NCI-H774 (cell line): ENCODE results near the gene RALGPS1.

Experiments used
- DNase-seq: peaks from one replicate; lab custom pipeline; 2025; lab: John Stamatoyannopoulos, UW

RALGPS1 gene, protein sequence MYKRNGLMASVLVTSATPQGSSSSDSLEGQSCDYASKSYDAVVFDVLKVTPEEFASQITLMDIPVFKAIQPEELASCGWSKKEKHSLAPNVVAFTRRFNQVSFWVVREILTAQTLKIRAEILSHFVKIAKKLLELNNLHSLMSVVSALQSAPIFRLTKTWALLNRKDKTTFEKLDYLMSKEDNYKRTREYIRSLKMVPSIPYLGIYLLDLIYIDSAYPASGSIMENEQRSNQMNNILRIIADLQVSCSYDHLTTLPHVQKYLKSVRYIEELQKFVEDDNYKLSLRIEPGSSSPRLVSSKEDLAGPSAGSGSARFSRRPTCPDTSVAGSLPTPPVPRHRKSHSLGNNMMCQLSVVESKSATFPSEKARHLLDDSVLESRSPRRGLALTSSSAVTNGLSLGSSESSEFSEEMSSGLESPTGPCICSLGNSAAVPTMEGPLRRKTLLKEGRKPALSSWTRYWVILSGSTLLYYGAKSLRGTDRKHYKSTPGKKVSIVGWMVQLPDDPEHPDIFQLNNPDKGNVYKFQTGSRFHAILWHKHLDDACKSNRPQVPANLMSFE

DNA sequence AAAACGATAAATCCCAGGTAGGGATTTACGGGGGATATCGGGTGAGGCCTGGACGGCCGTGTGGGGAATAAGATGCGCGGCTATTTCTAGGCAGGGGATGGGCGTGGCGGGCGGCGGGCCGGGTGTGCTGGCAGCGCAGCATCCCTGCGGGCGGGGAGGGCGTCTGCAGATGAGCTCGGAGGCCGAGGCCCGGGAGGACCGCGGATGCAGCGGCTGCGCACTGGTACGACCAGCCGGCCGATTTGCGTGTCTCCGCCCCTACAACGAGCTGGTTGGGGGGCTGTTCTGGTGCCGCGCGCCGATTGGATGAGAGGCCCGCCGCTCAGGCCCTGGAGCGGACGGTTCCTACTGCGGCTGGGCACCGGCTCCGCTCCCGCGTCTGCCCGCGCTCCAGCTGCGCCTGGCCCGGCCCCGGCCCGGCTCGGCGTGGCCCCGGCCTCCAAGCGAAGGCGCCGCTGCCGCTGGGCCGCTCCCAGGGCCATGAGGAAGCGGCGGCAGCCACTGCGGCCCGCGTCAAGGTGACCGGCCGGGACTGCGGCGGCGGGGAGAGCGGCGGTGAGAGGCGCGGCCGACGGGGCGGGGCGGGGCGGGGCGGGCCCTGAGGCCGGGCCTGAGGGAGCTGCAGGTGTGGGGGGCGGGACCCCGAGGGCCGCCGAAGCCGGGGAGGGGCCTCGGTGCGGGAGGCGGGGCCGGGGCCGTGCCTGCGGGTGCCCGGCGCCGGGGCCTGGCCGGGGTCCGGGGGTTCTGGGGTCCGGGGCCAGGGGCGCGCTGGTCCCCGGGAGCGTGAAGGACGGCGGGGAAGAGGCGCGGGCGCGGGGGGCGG, at the start of gene RALGPS1:
Gene RALGPS1, plus strand, starts transcription at position 325 of the 823 bp plus-strand sequence. CDS start 47,508 bp downstream, outside the sequence.
- DNase-seq: peak; percentile 98

DNA sequence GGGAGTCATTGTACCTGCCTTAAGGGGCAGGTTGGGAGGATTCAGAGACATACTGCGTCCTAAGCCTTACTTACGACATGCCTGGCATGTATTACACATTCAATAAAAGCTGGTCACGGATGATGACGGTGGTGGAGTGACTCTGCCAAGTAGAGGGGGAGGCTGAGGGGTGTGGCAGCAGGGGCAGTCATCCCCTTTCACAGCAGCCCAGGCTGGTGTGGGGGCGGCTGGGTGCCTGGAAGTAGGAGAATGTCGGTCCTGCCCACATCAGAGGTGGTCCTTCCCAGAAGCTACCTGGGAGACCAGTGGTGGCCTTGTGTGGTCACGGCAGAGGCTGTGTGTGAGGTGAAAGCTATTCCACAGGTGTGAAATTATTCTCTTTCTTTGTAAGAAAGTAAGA, 45.2 kb upstream of the RALGPS1 start:
- no peak for DNase-seq

DNA sequence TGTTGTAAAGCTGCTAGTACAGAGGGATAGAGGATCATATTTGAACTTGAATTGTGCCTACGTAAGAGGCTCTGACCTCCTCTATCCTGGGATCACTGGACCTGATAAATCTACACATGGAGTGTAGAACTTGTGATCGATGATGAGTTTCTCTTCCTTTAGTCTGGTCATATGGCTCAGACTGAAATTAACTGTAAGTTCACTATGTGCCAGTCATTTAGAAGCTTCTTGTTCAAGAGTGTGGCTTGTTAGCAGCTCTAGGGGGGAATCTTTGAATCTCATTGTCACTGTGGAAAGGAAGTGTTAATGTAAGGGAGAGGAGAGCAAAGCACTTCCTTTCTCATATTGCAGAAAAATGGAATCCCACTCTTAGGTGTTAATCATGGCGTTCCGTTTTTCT, 42.1 kb upstream of the RALGPS1 start:
- no peak for DNase-seq

DNA sequence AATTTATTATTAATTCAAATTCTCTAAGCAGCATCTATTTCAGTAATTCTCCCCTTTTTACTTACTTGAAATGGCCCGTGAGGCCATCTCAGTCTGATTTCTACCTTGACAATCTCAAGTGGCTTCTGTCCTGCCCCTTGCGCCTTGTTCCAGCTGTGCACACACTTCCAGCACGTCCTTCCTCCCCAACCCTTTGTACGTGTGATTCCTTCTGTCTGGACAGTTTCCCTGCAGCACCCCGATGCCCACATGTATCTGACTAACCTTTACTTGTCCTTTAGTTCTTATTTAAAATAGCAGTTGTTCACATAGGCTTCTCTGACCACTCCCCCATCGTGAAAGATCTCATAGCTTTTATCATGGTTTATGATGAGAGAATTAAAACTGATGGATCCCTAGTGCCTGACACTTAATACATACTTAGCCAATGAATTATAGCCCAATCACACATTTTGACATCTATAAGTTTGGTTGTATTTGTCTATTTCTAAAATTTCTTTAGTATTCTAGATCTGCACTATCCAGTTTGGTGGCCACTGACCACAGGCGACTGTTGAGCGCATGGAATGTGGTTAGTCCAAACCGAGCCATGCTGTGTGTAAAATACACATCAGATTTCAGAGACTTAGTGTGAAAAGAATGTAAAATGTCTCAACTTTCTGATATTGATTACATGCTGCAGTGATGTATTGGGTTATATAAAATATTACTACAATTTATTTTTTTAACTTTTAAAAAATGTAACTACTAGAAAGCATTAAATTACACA, 39.9 kb upstream of the RALGPS1 start:
- DNase-seq: no peak

DNA sequence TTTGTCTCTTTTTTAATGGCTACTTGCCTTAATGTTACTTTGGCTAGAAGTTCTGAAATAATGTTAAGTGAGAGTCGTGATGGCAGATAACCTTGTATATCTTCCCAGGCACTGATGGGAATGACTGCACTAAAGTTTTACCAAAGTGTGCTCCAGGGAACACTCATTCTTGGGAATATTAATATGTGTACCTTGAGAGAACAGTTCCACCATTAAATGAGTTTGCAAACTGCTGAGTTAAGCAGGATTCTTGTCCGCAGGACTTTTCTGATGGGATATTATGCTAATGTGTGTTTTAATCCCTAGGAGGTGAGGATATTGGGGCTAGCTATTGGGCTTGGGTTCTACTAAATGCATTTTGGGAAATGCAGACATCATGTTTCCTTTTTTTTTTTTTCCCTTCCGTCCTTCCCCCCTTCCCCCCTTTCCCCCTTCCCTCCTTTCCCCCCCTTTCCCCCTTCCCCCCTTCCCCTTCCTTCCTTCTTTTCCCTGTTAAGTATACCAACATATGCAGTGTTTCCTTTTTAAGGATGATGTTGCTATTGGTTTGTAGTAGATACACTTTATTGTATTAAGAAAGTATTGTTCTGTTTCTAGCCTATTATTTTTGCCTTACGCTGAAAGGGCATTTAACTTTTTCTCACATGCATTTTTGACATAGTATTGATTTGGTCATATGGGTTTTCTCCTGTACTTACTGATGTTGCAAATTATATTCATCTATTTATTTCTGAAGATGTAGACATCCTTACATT, 38.6 kb upstream of the RALGPS1 start:
- DNase-seq: no peak

DNA sequence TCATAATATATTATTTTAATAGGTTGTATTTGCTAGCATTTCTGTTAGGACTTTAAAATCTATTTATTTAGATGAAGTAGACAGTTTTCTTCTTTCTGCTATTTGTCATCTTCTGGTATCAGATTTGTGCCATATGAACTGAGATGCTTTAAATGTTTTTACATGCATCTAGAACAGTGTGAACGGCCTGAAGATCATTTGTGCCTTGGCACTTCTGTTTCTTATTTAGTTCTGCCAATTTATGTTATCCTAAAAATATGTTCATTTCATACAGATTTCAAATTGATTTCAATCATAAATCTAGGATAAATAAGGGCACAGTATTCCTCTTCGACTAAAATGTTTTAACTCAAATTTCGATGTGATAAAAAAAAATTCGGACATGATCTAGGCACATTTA, 38.1 kb upstream of the RALGPS1 start:
- DNase-seq: no peak

DNA sequence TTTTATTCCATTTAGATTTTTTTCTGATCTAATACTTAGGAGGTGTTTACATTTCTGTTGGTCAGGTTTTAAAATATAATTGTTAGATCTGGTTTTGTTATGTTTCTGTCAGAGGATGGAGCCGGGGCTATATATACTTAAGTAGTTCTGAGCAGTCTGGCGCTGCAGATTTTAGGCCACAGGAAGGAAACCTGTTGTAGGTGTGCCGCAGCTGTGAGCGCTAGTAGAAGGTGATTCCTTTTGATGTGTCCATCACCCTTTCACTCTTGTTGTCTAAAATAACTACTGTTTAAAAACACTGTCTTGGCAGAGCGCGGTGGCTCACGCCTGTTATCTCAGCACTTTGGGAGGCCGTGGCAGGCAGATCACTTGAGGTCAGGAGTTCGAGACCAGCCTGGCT, 37.2 kb upstream of the RALGPS1 start:
- no peak for DNase-seq

DNA sequence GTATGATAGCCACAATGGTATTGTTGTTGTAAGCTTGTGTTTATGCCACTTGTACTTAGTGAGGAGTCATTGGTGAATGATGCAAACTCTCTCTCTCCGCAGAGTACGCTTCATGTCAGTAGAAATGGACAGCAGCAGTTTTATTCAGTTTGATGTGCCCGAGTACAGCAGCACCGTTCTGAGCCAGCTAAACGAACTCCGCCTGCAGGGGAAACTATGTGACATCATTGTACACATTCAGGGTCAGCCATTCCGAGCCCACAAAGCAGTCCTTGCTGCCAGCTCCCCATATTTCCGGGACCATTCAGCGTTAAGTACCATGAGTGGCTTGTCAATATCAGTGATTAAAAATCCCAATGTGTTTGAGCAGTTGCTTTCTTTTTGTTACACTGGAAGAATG, 35.3 kb upstream of the RALGPS1 start:
- no peak for DNase-seq

DNA sequence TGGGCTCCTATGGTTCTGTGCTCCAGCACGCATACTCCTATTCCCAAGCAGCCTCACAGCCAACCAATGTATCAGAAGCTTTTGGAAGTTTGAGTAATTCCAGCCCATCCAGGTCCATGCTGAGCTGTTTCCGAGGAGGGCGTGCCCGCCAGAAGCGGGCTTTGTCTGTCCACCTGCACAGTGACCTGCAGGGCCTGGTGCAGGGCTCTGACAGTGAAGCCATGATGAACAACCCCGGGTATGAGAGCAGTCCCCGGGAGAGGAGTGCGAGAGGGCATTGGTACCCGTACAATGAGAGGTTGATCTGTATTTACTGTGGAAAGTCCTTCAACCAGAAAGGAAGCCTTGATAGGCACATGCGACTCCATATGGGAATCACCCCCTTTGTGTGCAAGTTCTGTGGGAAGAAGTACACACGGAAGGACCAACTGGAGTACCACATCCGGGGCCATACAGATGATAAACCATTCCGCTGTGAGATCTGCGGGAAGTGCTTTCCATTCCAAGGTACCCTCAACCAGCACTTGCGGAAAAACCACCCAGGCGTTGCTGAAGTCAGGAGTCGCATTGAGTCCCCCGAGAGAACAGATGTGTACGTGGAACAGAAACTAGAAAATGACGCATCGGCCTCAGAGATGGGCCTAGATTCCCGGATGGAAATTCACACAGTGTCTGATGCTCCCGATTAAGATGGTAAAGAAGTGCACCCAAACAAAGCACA, 34.2 kb upstream of the RALGPS1 start:
- DNase-seq: no peak

DNA sequence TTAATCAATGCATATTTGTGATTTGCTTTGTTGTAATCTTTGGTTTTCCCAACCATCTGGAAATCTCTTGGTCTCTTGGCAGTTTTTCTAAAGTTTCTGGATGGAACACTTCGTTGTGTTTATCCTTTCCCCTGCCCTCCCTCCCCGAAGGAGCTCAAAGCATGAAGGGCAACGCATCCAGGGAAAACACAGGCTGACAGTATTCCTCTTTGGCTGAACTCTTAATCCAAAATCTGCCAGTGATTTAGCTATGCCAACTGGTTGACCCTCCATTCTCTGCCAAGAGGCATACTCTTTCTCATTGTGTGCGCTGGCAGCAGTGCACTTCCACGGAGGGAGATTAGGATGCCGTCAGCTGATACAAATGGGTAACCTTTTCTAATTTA, 33.6 kb upstream of the RALGPS1 start:
- no peak for DNase-seq

DNA sequence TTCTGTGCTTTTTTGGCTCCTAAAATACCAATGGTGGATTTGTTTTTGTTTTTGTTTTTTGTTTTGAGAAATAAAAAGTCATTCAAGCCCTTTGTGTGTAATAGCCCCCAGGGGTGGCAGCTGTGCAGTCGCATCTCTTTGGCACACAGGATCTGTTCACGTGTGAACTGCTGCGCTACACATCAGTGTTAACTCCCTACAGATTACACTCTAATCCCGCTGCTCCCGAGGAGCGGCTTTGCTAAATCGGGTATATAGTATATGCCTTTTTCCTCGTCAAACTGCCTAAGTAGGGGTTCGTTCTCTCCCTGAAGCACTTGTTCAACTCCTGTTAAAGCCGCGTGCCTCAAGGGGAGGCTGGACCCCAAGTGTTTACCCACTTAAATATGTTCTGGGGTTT, 31.8 kb upstream of the RALGPS1 start:
- DNase-seq: no peak

DNA sequence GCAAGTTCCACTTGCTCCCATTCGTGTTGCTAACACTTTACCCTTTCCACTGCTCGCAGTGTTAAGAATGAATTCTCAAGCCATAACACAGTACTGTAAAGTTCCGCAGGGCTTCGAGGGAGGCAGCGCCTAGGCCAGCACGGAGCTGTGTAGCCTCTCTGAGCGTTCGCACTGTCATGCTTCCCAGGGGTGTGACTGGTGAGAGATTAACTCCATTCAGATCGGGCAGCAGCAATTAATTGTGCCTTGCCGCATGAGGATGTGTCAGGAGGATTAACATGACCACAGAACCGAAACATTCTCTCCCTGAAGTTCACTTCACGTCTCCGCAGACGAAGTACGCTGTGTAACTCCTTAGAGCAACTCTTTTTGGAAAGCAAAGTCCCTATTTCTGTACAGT, 30.9 kb upstream of the RALGPS1 start:
- DNase-seq: no peak

DNA sequence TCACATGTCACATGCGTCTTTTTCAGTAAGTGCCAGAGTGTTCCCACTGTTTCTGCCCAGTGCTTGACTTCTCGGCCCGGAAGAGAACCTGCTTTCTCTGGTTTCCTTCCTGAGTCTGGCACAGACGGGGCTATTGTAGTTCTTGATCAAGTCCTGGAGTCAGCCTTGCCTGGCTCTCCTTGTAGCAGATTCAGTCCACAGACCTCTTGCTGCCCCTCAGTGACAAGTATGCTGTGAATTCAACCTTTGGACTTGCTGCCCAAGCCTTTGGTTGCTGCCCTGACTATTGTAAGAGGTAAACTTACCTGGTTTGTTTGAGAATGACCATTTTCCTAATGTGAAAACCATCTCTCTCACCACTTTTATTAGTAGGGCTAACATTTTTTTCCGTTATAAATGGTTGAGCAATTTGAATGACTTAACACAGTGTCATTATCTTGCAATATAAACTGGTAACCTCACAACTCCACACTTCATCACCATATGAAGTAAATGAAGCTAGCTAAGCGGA, 29.4 kb upstream of the RALGPS1 start:
- DNase-seq: no peak

DNA sequence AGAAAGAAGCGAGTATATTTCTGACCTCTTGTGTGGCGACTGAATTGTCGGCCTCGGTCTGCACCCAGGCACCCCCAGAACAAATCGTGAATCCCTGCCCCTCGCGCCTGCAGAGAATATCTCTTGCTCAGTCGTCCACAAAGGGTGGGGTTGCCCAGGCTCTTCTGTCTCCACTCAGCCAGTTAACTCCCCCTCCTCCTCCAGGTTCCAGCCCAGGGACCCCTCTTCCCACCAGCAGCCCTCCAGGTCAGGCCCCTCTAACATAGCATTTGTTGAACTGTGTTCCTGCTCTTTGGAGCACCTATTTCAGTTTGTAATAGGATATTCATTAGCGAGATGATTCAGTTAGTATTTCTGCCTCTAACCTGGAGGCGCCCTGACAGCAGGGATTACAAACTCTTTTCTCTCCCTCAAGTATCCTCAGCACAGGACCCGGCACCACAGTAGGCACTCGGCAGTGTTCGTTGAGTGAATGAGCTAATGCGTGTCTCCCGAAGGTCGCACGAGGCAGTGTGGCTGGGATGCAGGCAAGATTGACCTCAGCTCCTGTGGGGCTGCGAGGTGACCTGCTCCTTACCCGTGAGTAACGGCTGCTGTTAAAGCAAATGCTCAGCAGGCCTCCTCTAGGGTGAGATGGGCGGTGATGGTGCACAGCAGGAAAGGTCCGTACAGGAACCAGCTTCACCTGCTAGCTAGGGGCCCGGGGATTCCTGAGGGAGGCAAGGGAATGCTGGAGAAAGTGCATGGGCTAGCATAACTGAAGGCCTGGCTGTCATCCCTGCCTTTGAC, 28.4 kb upstream of the RALGPS1 start:
- DNase-seq: no peak

DNA sequence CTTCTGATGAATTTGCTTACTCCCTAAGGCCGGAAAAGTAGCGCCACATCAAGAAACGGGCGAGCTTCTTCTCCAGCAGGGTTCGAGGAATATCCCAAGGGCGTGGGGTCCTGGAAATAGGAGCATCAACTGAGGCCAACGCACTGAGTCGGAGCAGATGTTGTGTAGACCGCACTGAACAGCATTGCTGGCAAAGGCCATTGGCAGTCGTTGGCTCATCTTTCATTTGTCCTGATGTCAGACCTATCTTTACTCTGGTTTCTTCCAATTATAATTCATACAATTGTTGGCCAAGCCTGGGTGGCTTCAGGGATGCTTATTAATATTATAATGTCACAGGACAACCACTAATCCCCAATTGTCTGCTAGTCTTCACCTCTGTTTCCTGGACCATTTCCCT, 27.7 kb upstream of the RALGPS1 start:
- no peak for DNase-seq

DNA sequence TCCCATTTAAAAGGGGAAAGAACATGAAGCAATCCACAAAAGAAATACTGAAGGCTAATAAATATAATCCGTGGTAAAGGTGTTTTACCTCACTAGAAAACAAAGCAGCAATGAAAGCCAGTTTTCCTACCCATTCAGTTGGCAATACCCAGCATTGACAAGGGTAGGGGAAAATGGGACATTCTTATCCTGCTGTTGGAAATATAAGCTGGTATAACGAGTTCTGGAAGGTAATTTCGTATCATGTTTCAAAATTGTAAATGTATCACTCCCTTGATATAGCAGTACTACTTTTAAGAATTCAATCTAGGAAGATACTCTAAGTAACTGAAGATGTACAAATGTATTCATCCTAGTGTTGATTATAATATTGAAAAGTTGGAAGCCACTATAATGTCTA, 22.9 kb upstream of the RALGPS1 start:
- DNase-seq: no peak

DNA sequence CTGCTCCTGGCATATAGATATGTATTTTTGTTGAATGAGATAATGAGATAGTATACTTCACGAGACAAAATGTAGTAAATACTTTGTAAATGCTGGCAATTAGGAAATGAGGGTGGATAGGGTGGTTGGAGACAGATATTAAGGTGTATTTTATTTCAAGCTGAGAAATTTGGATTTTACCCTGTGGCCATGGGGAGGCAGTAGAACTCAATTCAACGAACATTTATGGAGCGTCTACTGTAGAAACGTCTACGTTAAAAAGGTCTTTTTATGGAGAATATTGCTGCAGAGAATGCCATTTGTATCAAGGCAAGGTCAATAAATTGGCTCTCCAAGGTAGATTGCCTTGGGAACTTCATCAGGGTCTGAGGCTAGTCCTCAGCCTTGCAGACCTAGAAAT, 21.5 kb upstream of the RALGPS1 start:
- DNase-seq: peak; percentile 14

DNA sequence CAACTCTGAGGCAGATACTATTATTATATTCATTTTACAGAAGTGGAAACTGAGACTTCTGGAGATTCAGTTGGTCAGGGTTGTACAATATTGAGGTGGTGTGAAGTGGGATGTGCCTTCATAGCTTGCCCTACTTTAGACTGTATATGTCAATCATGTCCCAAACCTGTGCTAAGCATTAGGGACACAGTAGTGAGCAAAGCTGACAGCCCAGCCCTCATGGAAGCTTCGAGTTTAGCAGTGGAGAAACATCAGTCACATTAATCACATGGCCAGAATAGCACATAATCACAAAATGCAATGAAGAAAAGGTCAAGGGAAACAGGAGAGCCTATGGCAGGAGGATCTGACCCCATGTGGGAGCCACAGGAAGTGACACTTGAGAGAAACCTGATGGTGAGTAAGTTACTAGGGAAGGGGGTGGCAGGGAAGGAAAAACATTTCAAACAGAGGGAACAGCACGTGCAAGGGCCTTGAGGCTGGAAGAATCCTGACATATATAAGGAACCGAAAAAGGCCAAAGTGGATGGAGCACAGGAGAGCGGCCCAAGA, 20.5 kb upstream of the RALGPS1 start:
- no peak for DNase-seq

DNA sequence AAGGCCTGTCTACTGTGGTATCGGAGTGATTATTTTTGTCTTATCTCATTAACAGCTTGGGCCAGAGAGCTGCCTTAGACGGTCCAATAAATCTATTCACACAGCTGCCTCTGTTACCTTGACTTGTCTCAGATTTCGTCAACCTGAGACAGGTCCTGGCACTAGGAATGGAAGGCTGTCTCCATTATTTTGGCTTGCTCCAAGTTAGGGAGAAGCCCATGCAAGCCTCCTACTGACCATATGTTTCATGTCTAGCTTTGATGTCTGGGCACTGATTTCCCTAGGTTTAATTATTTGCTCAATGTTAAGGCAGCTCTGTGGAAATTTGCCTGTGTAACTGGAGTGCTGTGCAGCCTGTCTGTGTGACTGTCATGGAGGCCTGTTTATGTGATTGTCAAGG, 12.4 kb upstream of the RALGPS1 start:
- no peak for DNase-seq

DNA sequence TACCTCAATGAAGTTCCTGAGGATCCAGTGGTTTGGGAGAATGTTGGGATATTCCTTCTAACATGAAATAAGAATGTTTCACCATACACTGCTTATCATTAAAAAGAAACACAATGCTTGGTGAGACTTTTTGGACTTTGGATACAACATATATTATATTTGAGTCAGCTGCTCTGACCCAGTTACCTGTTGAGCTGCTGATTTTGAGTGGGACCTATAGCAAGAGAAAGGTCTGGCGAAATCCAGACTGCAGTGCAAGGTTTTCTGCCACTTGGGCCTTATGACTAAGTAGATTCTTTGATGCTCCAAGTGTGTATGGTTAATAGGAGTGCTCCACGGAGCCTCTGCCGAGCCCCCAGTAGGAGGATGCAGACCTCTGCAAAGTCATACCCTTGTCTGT, 10.0 kb upstream of the RALGPS1 start:
- DNase-seq: no peak
